Calu3 (cell line): ENCODE measurements around the gene RRP9. TPM values are rescaled to one million over a fixed set of nuclear protein-coding genes. Genes with fewer than 3 reads are reported as not detected.

Experiments
- BruUV-seq: library from RNA; stranded (reverse); fragments of 400-500 nt; replicated peaks from 2 replicates; lab custom pipeline; 2021; lab: Mats Ljungman, UMichigan
- CTCF ChIA-PET: fragments of 300-600 bp; sonication (Branson Sonifier 250); formaldehyde crosslinking; loops from one replicate; lab custom pipeline; 2022; ENCODE audit warnings: antibody characterized with exemption; lab: Charles Lee
- DNase-seq: peaks from one replicate; pipeline ENCODE4 v3.0.0; 2022
- H3K27ac Mint-ChIP-seq: one replicate; pipeline ENCODE4 v1.8.0; 2022; ENCODE audit warnings: mixed read lengths; ENCODE audit not compliant: unreplicated experiment
- H3K27me3 Mint-ChIP-seq: one replicate; pipeline ENCODE4 v1.8.0; 2022; ENCODE audit warnings: mixed read lengths; ENCODE audit not compliant: unreplicated experiment
- H3K36me3 Mint-ChIP-seq: one replicate; pipeline ENCODE4 v1.8.0; 2022; ENCODE audit warnings: mild to moderate bottlenecking, moderate library complexity, mixed read lengths; ENCODE audit not compliant: insufficient read depth, unreplicated experiment
- H3K4me1 Mint-ChIP-seq: one replicate; pipeline ENCODE4 v1.8.0; 2022; ENCODE audit warnings: mild to moderate bottlenecking, low read depth, mixed read lengths; ENCODE audit not compliant: unreplicated experiment
- H3K4me3 Mint-ChIP-seq: one replicate; pipeline ENCODE4 v1.8.0; 2022; ENCODE audit warnings: mild to moderate bottlenecking, low read depth, moderate library complexity, mixed read lengths; ENCODE audit not compliant: unreplicated experiment
- H3K9me3 Mint-ChIP-seq: one replicate; pipeline ENCODE4 v1.8.0; 2022; ENCODE audit warnings: low read depth, mixed read lengths; ENCODE audit not compliant: unreplicated experiment
- intact Hi-C: fragments of 100-400 bp; cut with micrococcal nuclease; formaldehyde crosslinking; loops from one replicate; pipeline ENCODE4 v1.10.0; 2022; ENCODE audit not compliant: unreplicated experiment
- total RNA-seq: library from RNA; stranded (reverse); gene quantifications from 2 replicates; pipeline ENCODE4 v1.2.3, GENCODE V29; 2022
- TF ChIP-seq, protein P1 (sequence below): fragments of 200-600 bp; IDR thresholded peaks from one replicate; pipeline ENCODE4 v1.8.0; 2022; ENCODE audit warnings: antibody characterized with exemption; ENCODE audit not compliant: unreplicated experiment

Gene RRP9
- total RNA-seq, 1 experiment from 2014 or later: 39.3 TPM

DNA sequence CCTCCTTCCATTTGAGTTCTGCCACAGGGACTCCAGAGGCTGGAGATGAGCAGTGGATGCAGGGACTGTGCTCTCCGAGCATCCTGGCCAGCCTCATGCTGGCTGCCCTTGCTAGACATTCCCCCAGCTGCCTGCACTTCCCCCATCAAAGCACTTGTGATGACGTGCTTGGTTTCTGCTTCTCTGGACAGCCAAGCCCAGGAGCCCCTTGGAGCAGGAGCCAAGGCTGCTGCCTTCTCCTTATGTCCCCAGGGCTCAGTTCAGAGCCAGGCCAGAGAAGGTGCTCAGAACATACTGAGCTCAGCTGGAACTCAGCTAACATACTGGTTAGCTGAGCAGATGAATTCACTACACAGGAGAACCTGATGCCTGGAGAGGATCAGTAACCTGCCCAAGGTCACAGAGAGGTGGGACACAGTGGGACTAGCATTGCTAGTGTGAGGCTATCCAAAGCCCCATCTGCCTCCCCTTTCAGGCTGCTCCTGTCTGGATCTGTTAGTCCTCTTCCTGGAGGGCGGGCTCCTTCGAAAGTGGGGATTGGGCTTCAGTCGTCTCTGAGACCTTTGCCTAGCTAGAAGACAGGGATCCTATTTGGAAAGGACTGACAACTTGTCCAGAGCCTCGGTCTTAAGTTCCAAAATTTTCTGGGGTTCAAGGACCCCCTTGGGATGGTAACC, 21.3 kb upstream of the RRP9 start:
- H3K36me3 Mint-ChIP-seq: peaks cover 26% of the 10 kb centered on the region
- peaks cover 11% of the 10 kb centered on the region for H3K4me1 Mint-ChIP-seq
- H3K27me3 Mint-ChIP-seq: peaks cover 13% of the 10 kb centered on the region
- TF ChIP-seq, protein P1, sequence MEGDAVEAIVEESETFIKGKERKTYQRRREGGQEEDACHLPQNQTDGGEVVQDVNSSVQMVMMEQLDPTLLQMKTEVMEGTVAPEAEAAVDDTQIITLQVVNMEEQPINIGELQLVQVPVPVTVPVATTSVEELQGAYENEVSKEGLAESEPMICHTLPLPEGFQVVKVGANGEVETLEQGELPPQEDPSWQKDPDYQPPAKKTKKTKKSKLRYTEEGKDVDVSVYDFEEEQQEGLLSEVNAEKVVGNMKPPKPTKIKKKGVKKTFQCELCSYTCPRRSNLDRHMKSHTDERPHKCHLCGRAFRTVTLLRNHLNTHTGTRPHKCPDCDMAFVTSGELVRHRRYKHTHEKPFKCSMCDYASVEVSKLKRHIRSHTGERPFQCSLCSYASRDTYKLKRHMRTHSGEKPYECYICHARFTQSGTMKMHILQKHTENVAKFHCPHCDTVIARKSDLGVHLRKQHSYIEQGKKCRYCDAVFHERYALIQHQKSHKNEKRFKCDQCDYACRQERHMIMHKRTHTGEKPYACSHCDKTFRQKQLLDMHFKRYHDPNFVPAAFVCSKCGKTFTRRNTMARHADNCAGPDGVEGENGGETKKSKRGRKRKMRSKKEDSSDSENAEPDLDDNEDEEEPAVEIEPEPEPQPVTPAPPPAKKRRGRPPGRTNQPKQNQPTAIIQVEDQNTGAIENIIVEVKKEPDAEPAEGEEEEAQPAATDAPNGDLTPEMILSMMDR: no peak
- H3K9me3 Mint-ChIP-seq: no peaks in the 10 kb centered on the region
- BruUV-seq: no TSS peak
- intact Hi-C loops: no loop called here
- H3K27ac Mint-ChIP-seq: no peak overlapping the region
- H3K4me3 Mint-ChIP-seq: no peak overlapping the region
- no peak for DNase-seq
- CTCF ChIA-PET: interaction anchor here (0.6 kb wide), 1 partner anchor 19 kb away, joined by 4 read pairs; no protein-coding TSS in a partner anchor

DNA sequence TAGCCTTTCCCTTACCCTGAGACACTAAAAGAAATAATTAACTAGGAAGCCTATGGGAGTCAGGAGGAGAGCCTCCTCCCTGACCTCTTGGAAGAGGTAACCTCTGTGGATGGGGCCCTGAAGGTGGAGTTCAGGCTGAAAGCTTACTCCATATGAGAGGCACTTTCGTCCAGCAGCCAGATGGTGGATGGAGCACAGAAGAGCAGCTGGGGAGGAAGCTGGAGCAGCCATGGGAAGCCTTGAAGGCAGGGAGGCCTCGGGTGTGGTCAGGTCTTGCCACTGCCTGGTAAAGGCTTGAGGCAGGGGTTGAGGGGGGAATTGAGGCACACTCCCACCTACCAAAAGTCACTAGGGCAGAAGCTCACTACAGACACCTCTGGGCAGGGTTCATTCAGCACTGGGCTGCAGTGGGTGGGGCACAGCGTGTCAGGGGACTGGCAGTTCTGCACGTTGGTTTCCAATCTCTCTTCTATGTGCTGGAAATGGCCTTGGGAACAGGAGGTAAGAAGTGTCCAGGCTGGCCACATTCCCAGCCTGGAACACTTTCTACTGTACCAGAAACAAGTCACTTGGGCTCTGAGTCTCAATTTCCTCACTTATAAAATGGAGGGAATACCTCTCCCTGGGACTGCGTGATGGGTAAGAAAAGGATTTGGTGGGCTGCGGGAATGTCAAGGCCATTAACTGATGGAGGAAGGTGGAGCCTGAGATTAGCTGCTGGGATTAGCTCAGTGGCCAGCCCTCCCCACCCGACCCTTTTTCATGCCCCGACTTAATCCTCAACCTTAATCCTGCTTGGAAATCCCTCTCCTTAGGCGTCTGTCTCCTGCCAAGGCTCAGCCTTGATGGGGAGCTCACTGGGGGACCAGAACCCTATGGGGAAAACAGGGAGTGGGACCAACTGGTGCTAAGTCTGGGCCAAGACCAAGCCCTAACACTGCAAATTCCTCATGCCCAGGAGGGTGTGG, 20.2 kb upstream of the RRP9 start:
- H3K9me3 Mint-ChIP-seq: no peaks in the 10 kb centered on the region
- peaks cover 19% of the 10 kb centered on the region for H3K36me3 Mint-ChIP-seq
- no peak overlapping the region for H3K4me3 Mint-ChIP-seq
- no TSS peak for BruUV-seq
- TF ChIP-seq, protein P1: no peak
- no peak for DNase-seq
- CTCF ChIA-PET: interaction anchor here (0.6 kb wide), 1 partner anchor 149 kb away, joined by 3 read pairs; no protein-coding TSS in a partner anchor
- intact Hi-C loops: no loop called here
- H3K27me3 Mint-ChIP-seq: peaks cover 13% of the 10 kb centered on the region
- no peak overlapping the region for H3K27ac Mint-ChIP-seq
- peaks cover 11% of the 10 kb centered on the region for H3K4me1 Mint-ChIP-seq

DNA sequence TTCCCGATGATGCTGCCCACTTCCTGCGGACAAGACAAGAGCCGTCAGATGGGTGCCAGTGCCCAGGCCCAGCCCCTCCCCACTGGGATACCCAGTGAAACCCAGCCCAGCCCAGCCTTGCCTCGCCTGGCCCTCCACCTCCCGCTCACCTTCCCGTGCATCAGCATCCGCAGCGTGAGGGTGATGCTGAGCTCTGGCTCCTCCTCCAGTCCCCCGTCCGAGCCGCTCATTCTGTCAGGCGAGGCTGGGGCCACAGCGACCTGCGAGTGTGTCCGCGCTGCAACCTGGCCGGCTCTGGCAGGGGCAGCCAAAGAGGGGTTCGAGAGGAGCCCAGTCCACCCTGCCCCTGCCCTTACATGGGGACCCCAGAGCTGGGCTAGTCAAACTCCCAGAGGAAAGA, 19.3 kb upstream of the RRP9 start:
- Mint-ChIP-seq H3K4me1 (peaks cover 11% of the 10 kb centered on the region), H3K9me3 (no peaks in the 10 kb centered on the region), H3K4me3 (no peak overlapping the region), H3K27me3 (peaks cover 13% of the 10 kb centered on the region), H3K36me3 (peaks cover 10% of the 10 kb centered on the region), H3K27ac (no peak overlapping the region)
- intact Hi-C loops: no loop called here
- no TSS peak for BruUV-seq
- CTCF ChIA-PET: interaction anchor here (1.1 kb wide), 1 partner anchor 22 kb away, joined by 3 read pairs; the partner anchor contains the start of gene ACY1
- no peak for DNase-seq
- TF ChIP-seq, protein P1: no peak

GRCh38 chr3:51960386-51960785, 18.7 kb upstream of the RRP9 start:
- CTCF ChIA-PET: interaction anchor here (1.1 kb wide), 1 partner anchor 23 kb away, joined by 3 read pairs; the partner anchor contains the start of gene ACY1
- Mint-ChIP-seq H3K9me3 (no peaks in the 10 kb centered on the region), H3K36me3 (peaks cover 4% of the 10 kb centered on the region), H3K4me3 (no peak overlapping the region), H3K4me1 (peaks cover 5% of the 10 kb centered on the region), H3K27me3 (peaks cover 7% of the 10 kb centered on the region), H3K27ac (no peak overlapping the region)
- intact Hi-C loops: no loop called here
- TF ChIP-seq, protein P1: no peak
- DNase-seq: no peak
- no TSS peak for BruUV-seq
